HG03571 (cell line): ENCODE results near the gene ARHGEF10L.

Experiments used
- ATAC-seq: cut with Tn5 transposase; IDR thresholded peaks from one replicate; pipeline ENCODE4 v1.9.1; 2021; ENCODE audit not compliant: unreplicated experiment

Gene ARHGEF10L

GRCh38 chr1:17700945-17701810, 161.7 kb downstream of the ARHGEF10L start:
- no peak for ATAC-seq

- no peak for ATAC-seq
Measured at GRCh38 chr1:17704176-17704575, 164.7 kb downstream of the ARHGEF10L start.

GRCh38 chr1:17706445-17706844, 166.9 kb downstream of the ARHGEF10L start:
- no peak for ATAC-seq

- no peak for ATAC-seq
Measured at GRCh38 chr1:17709981-17710380, 170.5 kb downstream of the ARHGEF10L start.

- ATAC-seq, result no peak
Measured at GRCh38 chr1:17710889-17711576, 171.5 kb downstream of the ARHGEF10L start.

- ATAC-seq, result no peak
Measured at GRCh38 chr1:17711577-17711910, 172.0 kb downstream of the ARHGEF10L start.

- ATAC-seq, result no peak
Measured at GRCh38 chr1:17711941-17712340, 172.4 kb downstream of the ARHGEF10L start.

- ATAC-seq, result no peak
Measured at GRCh38 chr1:17713993-17714392, 174.5 kb downstream of the ARHGEF10L start.

- ATAC-seq, result no peak
Measured at GRCh38 chr1:17717594-17718535, 178.4 kb downstream of the ARHGEF10L start.

GRCh38 chr1:17719874-17720273, 180.4 kb downstream of the ARHGEF10L start:
- ATAC-seq, result no peak

- ATAC-seq, result no peak
Measured at GRCh38 chr1:17721444-17721843, 181.9 kb downstream of the ARHGEF10L start.

- ATAC-seq, result no peak
Measured at GRCh38 chr1:17723684-17724083, 184.2 kb downstream of the ARHGEF10L start.

GRCh38 chr1:17724150-17724549, 184.7 kb downstream of the ARHGEF10L start:
- ATAC-seq, result no peak

GRCh38 chr1:17725084-17725719, 185.7 kb downstream of the ARHGEF10L start:
- no peak for ATAC-seq

- ATAC-seq, result no peak
Measured at GRCh38 chr1:17725811-17726582, 186.5 kb downstream of the ARHGEF10L start.

- ATAC-seq, result no peak
Measured at GRCh38 chr1:17728123-17728712, 188.7 kb downstream of the ARHGEF10L start.

- no peak for ATAC-seq
Measured at GRCh38 chr1:17729248-17729647, 189.8 kb downstream of the ARHGEF10L start.

GRCh38 chr1:17729909-17730308, 190.4 kb downstream of the ARHGEF10L start:
- ATAC-seq, result no peak

GRCh38 chr1:17731460-17731859, 192.0 kb downstream of the ARHGEF10L start:
- no peak for ATAC-seq

- no peak for ATAC-seq
Measured at GRCh38 chr1:17732475-17732874, 193.0 kb downstream of the ARHGEF10L start.
